PC-9 (cell line): Measurements from ENCODE around the gene GPER1.

Source experiments
- EZH2 ChIP-seq: fragments of 200-600 bp; sonication (generic); IDR thresholded peaks from 2 replicates; pipeline ENCODE4 v1.8.0; 2017; ENCODE audit warnings: antibody characterized with exemption, low read depth
- TF ChIP-seq, protein P1 (sequence below): fragments of 200-600 bp; sonication (generic); conservative IDR thresholded peaks from 2 replicates; pipeline ENCODE4 v1.6.1; 2017; ENCODE audit warnings: mixed run types, antibody characterized with exemption, mild to moderate bottlenecking, moderate library complexity

DNA sequence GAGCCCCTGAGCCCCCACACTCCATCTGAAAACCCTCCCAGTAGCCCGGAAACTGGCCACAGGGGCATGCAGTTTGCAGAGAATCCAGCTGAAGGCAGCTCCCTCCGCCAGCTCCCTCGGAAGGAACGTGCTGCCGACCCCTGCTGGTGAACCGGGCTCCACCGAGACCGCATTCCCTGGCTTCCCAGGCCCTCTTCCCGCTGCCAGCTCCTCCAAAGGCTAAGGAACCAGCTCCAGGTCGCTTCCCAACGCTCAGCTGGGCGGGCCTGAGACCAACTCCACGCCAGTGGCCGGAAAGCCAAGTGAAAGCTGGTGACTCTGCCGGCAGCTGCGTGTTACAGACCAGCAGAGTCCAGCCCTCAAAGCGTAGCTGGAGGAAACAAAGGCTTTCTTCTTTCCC lies 35.8 kb downstream of the GPER1 start:
- TF ChIP-seq, protein P1, sequence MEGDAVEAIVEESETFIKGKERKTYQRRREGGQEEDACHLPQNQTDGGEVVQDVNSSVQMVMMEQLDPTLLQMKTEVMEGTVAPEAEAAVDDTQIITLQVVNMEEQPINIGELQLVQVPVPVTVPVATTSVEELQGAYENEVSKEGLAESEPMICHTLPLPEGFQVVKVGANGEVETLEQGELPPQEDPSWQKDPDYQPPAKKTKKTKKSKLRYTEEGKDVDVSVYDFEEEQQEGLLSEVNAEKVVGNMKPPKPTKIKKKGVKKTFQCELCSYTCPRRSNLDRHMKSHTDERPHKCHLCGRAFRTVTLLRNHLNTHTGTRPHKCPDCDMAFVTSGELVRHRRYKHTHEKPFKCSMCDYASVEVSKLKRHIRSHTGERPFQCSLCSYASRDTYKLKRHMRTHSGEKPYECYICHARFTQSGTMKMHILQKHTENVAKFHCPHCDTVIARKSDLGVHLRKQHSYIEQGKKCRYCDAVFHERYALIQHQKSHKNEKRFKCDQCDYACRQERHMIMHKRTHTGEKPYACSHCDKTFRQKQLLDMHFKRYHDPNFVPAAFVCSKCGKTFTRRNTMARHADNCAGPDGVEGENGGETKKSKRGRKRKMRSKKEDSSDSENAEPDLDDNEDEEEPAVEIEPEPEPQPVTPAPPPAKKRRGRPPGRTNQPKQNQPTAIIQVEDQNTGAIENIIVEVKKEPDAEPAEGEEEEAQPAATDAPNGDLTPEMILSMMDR = no peak
- TF ChIP-seq EZH2 = no peak
